Measurements from ENCODE around the gene MYO1H.
A peak's percentile ranks its signal among the peaks of the same experiment; 100 is the strongest.
"Not testable (repeated sequence)": the region's sequence is repeated elsewhere in the genome, so short reads cannot be mapped to it uniquely, and the experiment has no call there.

MYO1H gene

GRCh38 chr12:109421355-109422087, 73.8 kb downstream of the MYO1H start:
- DNase-seq: no peak

GRCh38 chr12:109422251-109422650, 74.6 kb downstream of the MYO1H start:
- DNase-seq: no peak

DNA sequence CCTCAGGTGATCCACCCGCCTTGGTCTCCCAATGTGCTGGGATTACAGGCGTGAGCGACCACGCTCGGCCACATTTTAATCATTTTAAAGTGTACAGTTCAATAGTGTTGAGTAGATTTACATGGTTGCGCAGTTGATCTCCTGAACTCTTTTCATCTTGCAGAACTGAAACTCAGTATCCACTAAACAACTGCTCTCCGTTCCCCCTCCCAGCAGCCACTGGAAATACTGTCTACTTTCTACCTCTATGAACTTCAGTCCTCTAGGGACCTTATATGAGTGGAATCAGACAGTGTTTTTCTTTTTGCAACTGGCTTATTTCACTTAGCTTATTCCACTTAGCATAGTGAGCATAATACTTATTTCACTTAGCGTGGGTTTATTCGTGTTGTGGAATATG, 75.7 kb downstream of the MYO1H start:
- DNase-seq: no peak

DNA sequence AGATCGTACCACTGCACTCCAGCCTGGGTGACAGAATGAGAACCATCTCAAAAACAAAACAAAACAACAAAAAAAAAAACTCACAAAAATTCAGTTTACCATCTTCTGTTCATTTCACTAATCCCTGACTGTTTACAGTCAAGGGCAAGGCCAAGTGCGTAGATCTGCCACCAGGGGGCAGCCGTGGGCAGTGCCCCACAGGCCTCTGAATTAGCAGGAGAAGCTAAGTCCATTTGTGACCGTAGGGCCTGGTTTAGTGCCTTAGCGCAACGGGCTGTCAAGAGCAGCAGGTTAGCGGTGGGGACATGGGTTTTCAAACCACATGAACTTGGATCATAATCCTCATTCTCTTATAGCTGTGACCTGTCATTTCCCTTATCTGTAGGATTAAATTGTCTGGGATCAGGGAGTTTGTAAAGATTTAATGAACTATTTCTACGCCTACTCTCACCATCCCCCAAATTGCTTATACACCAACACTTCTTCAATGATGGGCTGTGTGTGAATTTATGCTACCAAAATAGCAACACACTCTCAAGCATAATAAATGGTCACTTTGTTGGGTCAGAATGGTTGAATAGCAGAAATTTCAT, 80.4 kb downstream of the MYO1H start:
- peak; percentile 50 for DNase-seq

GRCh38 chr12:109428804-109429203, 81.1 kb downstream of the MYO1H start:
- not testable (repeated sequence) for DNase-seq

GRCh38 chr12:109430244-109430643, 82.5 kb downstream of the MYO1H start:
- no peak for DNase-seq

- DNase-seq: no peak
Observed at GRCh38 chr12:109432431-109432830, 84.7 kb downstream of the MYO1H start.

DNA sequence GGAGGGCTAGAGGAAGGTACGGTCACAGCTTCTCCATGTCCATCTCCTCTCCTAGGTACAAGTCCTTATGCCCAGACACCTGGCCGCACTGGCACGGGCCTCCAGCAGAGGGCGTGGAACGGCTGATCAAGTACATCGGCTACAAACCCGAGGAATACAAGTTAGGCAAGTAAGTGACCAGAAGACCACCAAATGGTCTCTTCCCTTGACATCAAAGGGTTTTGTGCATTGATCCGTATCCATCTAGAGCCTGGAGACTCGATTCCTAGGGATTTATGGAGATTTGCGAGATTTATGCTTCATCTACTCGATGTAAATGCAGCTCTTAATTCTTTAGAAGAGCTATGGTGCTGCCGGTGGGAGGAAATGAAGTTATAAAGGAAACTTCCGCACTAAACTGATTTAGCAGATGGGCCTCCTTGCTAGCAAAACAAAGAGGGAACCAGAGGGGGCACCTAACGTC, 85.2 kb downstream of the MYO1H start:
- peak; percentile 49 for DNase-seq

DNA sequence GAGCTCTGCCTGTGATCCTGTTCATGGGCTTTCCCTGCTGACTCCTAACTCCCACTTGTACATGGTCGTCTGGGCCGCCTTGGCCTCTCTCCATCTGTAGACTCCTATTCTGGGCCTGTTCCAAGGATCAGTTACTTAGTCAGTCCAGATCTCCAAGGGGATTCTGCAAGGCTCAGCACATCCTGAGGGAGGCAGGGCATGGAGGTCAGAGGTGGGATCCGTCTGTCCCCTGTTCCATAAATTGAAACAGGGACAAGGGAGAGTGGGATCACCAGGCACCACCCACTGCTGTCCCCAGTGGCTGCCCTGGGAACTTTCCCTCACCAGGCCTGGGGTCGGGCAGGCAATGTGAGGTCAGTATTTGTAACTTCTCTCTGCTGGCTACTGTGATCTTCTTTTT, 85.9 kb downstream of the MYO1H start:
- no peak for DNase-seq

DNA sequence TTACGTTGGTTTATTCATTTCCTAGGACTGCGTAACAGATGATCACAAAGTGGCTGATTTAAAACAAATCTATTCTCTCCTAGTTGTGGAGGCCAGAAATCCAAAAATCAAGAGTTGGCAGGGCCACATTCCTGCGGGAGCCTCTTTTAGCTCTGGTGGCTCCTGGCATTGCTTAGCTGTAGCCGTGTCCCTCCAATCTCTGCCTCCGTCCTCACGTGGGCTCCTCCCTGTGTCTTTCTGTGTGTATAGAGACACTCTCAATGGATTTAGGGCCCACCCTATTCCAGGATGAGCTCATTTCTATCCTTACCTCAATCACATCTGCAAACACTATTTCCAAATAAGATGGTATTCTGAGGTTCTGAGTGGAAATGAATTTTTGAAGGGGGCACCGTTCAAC, 86.9 kb downstream of the MYO1H start:
- no peak for DNase-seq

DNA sequence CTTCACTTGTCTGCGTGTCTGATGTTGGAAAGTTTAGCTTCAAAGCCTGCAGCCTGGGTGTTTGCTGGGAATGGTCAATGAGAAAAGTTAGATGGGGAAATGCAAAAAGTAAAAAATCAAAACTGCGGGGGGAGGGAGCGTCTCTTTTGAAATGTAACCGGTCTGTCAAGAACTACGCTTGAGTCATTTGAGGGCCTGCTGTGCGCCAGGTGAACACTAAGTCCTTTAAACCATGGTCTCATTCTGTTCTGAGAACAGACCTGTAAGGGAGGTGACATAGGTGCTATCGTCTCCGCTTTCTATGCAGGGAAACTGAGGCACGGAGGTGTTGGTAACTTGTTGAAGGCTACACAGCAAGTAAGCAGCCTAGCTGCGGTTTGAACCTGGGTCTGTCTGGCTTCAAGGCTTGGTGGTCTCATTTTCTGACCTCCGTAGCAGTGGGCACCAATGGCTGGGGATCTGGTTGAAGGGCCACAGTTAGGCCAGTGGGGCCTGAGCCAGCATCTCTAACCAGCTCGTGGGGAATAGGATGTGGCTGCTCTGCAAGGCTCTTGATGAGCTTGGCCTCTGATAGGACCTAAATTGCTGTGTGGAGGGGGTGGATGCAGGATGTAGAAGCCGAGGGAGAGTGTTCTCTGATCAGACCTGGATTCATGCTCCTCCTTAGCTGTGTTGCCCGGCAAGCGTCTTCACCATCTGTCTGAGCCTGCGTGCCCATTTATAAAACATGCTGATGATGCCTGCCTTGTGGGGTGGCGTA, 87.9 kb downstream of the MYO1H start:
- no peak for DNase-seq

- DNase-seq: no peak
Observed at GRCh38 chr12:109436188-109436560, 88.5 kb downstream of the MYO1H start.

- DNase-seq: no peak
Observed at GRCh38 chr12:109439181-109439580, 91.5 kb downstream of the MYO1H start.

- DNase-seq: not testable (repeated sequence)
Observed at GRCh38 chr12:109439951-109440350, 92.3 kb downstream of the MYO1H start.

DNA sequence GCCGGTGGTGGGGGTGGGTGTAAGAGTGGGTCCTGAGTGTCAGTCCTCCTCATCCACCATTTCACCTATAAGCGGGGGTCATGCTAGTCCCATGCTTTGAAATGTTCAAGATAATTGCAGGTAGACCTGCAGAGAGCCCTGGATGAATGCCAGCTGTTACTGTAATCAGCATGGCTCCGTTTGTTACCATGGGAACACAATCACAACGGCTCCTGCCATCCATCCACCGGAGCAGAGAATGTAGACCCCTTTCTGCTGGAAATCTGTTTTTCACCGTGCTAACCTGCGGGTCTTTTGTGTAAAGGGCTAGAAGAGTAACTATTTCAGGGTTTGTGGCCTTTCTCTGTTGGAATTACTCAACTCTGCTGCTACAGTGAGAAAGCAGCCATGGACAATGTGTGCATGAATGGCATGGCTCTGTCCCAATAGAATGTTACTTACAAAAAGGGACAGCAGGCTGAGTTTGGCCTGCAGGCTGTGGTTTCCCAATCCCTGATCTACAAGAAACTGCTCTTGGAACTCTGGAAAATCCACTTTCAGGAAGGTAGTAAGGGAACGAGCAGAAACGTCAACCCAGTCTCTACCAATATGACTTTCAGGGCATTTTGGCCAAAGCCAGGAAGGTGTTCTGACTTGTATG, 93.3 kb downstream of the MYO1H start:
- no peak for DNase-seq

DNA sequence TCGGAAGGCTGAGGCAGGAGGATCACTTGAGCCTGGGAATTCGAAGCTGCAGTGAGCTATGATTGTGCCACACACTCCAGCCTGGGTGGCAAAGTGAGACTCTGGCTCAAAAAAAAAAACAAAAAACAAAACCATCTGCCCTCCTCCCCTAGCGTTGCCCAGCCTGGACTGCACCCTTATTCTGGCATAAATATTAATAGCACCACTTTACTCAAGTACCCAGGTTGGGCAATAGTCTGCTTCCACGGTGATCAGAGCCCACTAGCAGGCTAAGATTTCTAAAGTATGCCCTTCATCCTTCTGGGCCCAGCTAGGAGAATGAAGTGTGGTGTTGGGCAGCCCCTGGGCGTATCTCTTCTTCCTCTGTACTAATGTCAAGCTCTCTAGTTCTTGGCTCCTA, 96.1 kb downstream of the MYO1H start:
- no peak for DNase-seq

DNA sequence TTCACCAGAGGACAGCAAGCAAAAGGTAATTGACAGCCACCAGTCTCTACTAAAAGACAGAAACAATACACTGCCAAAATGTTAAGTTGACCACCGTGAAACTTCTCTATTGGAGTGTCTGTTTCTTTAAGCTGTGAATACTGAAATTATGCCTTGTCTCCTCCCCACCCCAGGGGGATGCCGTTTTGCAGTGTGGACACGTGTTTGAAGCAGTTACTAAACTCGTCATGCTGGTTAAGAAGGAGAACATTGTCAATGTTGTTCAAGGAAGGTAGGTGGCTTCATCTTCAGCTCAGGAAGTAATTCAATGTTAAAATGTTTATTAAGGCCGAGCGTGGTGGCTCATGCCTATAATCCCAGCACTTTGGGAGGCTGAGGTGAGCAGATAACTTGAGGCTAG, 96.6 kb downstream of the MYO1H start:
- DNase-seq: no peak

- DNase-seq: no peak
Observed at GRCh38 chr12:109445191-109445609, 97.5 kb downstream of the MYO1H start.

- DNase-seq: no peak
Observed at GRCh38 chr12:109446869-109447268, 99.2 kb downstream of the MYO1H start.

GRCh38 chr12:109447482-109447881, 99.8 kb downstream of the MYO1H start:
- DNase-seq: no peak

DNA sequence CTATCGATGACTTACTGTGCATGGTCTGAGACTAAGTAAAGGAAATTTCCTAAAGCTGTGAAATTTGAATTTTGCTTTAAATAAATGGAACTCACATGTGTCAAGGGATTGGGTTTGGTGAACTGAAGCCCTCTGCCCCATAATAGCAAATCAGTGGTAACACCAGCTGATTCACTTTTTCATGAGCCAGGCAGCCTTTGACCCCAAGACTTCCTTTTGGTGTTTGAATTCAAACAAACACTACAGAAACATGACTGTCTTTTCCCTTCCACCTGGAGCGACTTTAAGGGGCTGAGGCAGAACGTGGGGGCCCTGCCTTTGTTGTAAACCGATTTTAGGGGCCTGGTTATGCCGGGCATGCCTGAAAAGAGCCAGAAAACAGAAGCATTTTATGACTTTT, 100.6 kb downstream of the MYO1H start:
- DNase-seq: no peak

DNA sequence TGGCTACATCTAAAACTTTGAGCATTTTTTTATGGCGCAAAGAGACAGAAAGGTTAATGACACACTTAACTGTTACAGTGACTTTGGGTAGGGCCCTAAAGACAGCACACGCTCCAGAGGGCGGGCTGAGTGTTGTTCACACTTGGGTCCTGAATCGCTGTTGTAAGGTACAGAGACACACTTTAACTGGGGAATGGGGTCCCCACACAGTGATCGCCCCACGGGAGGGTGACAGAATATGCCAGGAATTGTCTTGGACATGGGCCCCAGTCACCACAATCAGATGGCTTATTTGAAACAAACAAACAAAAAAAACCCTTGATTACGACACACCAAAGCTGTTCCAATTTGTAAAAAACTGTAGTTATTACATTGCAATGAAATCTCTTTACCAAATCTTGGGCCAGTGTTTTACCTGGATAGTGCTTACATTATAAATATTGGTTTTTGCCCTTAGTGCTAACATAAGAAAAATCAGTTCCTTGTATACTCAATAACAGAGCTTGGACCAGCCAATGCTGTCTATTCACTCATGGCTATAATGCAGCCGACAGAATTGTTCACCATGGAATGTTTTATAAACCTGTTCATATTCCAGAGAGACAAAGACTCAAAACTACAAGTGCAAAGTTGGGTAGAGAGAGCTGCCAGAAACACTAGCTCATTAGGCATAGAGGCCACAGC, 101.1 kb downstream of the MYO1H start:
- no peak for DNase-seq
